Measurements from ENCODE around the gene SDF4.

- TF ChIP-seq CTCF (IDR thresholded peaks at IDR 0.05; ENCODE audit: borderline replicate concordance, extremely low read depth, low read length, poor library complexity, severe bottlenecking) (no peak), EZH2 (IDR thresholded peaks at IDR 0.05; ENCODE audit: borderline replicate concordance, low read depth, low read length, severe bottlenecking) (no peak)
These were observed 42.6 kb upstream of the SDF4 start for GRCh38 chr1:1274299-1274930.

Data from DND-41 (cell line).